Activated CD4-positive, alpha-beta T cell treated with anti-CD3 and anti-CD28 coated beads, Interleukin-2, amount 50 U/mL, for 1 hour (primary cell): ENCODE measurements around the gene SSR1.
"Not testable (repeated sequence)": the region's sequence is repeated elsewhere in the genome, so short reads cannot be mapped to it uniquely, and the experiment has no call there.

Experiments used
- DNase-seq: peaks from one replicate; pipeline ENCODE4 v3.0.0-alpha.2; 2020

The SSR1 gene

GRCh38 chr6:7316658-7317533 lies 3.9 kb upstream of the SSR1 start:
- no peak for DNase-seq

GRCh38 chr6:7315948-7316365 lies 3.0 kb upstream of the SSR1 start:
- no peak for DNase-seq

- DNase-seq: not testable (repeated sequence)
These were observed 2.3 kb upstream of the SSR1 start for GRCh38 chr6:7315087-7315947.

GRCh38 chr6:7314414-7314813 lies 1.4 kb upstream of the SSR1 start:
- DNase-seq: no peak

- DNase-seq: no peak
These were observed 636 bp upstream of the SSR1 start for GRCh38 chr6:7313505-7314165.

- no peak for DNase-seq
These were observed 933 bp downstream of the SSR1 start for GRCh38 chr6:7311917-7312615.

- no peak for DNase-seq
These were observed 1.8 kb downstream of the SSR1 start for GRCh38 chr6:7311176-7311575.

- DNase-seq: no peak
These were observed 3.9 kb downstream of the SSR1 start for GRCh38 chr6:7309050-7309449.

- DNase-seq: no peak
These were observed 5.5 kb downstream of the SSR1 start for GRCh38 chr6:7307533-7307932.

GRCh38 chr6:7304821-7305220 lies 8.2 kb downstream of the SSR1 start:
- DNase-seq: no peak

- DNase-seq: no peak
These were observed 11.3 kb downstream of the SSR1 start for GRCh38 chr6:7301702-7302101.

GRCh38 chr6:7300926-7301325 lies 12.1 kb downstream of the SSR1 start:
- DNase-seq: no peak

- no peak for DNase-seq
These were observed 14.9 kb downstream of the SSR1 start for GRCh38 chr6:7298113-7298512.

- DNase-seq: no peak
These were observed 16.4 kb downstream of the SSR1 start for GRCh38 chr6:7296602-7297001.

- no peak for DNase-seq
These were observed 17.1 kb downstream of the SSR1 start for GRCh38 chr6:7295916-7296315.

- DNase-seq: no peak
These were observed 20.3 kb downstream of the SSR1 start for GRCh38 chr6:7292596-7293255.

- DNase-seq: no peak
These were observed 22.9 kb downstream of the SSR1 start for GRCh38 chr6:7290079-7290478.

GRCh38 chr6:7285416-7285815 lies 27.6 kb downstream of the SSR1 start:
- no peak for DNase-seq

- no peak for DNase-seq
These were observed 29.3 kb downstream of the SSR1 start for GRCh38 chr6:7283676-7284075.

GRCh38 chr6:7282097-7282906 lies 30.7 kb downstream of the SSR1 start:
- DNase-seq: no peak

GRCh38 chr6:7276199-7276524 lies 36.8 kb downstream of the SSR1 start:
- no peak for DNase-seq
